MCF 10A (cell line): ENCODE results near the gene ARHGAP25. TPM values are rescaled to one million over a fixed set of nuclear protein-coding genes. Genes with fewer than 3 reads are reported as not detected.

ENCODE experiments used
- BruUV-seq: library from RNA; stranded (reverse); fragments of 400-500 nt; replicated peaks from 2 replicates; lab custom pipeline; 2021; lab: Mats Ljungman, UMichigan
- CTCF ChIA-PET: fragments of 300-600 bp; sonication (Branson Sonifier 250); formaldehyde crosslinking; extraction: SDS; loops from one replicate; lab custom pipeline; 2021; ENCODE audit warnings: antibody characterized with exemption, inconsistent platforms; lab: Yijun Ruan, JAX
- POLR2A ChIA-PET: fragments of 300-600, 350-650 bp; sonication (Branson Sonifier 250); formaldehyde crosslinking; extraction: SDS; loops from one replicate; lab custom pipeline; 2020; ENCODE audit warnings: antibody characterized with exemption, inconsistent platforms; lab: Yijun Ruan, JAX
- DNase-seq: peaks from one replicate; pipeline ENCODE4 v3.0.0-alpha.2; 2018; ENCODE audit not compliant: unreplicated experiment
- H3K27ac Mint-ChIP-seq: one replicate; pipeline ENCODE4 v1.8.0; 2022; ENCODE audit warnings: mild to moderate bottlenecking, low read depth, mixed read lengths; ENCODE audit not compliant: unreplicated experiment
- H3K27me3 Mint-ChIP-seq: one replicate; pipeline ENCODE4 v1.8.0; 2022; ENCODE audit warnings: mixed read lengths; ENCODE audit not compliant: insufficient read depth, unreplicated experiment
- H3K36me3 Mint-ChIP-seq: one replicate; pipeline ENCODE4 v1.8.0; 2022; ENCODE audit warnings: mild to moderate bottlenecking, moderate library complexity, mixed read lengths; ENCODE audit not compliant: insufficient read depth, unreplicated experiment
- H3K4me1 Mint-ChIP-seq: one replicate; pipeline ENCODE4 v1.8.0; 2022; ENCODE audit warnings: mixed read lengths; ENCODE audit not compliant: insufficient read depth, unreplicated experiment
- H3K4me3 Mint-ChIP-seq: one replicate; pipeline ENCODE4 v1.8.0; 2022; ENCODE audit warnings: mild to moderate bottlenecking, moderate library complexity, mixed read lengths; ENCODE audit not compliant: unreplicated experiment
- H3K9me3 Mint-ChIP-seq: one replicate; pipeline ENCODE4 v1.8.0; 2022; ENCODE audit warnings: mixed read lengths; ENCODE audit not compliant: unreplicated experiment
- intact Hi-C: fragments of 100-400 bp; cut with micrococcal nuclease; formaldehyde crosslinking; loops from 2 replicates; pipeline ENCODE4 v1.14.1; 2022
- total RNA-seq: library from RNA; stranded (reverse); gene quantifications from 2 replicates; pipeline ENCODE4 v1.2.3, GENCODE V29; 2022
- TF ChIP-seq, protein P1 (sequence below): fragments of 200-600 bp; IDR thresholded peaks from one replicate; pipeline ENCODE4 v1.8.0; 2022; ENCODE audit warnings: antibody characterized with exemption, mild to moderate bottlenecking; ENCODE audit not compliant: unreplicated experiment

The ARHGAP25 gene
- total RNA-seq, 1 experiment from 2014 or later = 0.93 TPM

GRCh38 chr2:68770271-68771111, 35.9 kb downstream of the ARHGAP25 start:
- BruUV-seq = no TSS peak
- H3K27ac Mint-ChIP-seq = no peak overlapping the region
- H3K27me3 Mint-ChIP-seq = no peaks in the 10 kb centered on the region
- ChIA-PET CTCF (interaction anchor here (0.8 to 1.4 kb wide), 5 partner anchors 18 to 308 kb away, joined by 3 to 6 read pairs (median 3); no protein-coding TSS in a partner anchor), POLR2A (no interaction called here)
- intact Hi-C loops = no loop called here
- no peaks in the 10 kb centered on the region for H3K36me3 Mint-ChIP-seq
- H3K4me3 Mint-ChIP-seq = no peak overlapping the region
- no peaks in the 10 kb centered on the region for H3K9me3 Mint-ChIP-seq
- TF ChIP-seq, protein P1, sequence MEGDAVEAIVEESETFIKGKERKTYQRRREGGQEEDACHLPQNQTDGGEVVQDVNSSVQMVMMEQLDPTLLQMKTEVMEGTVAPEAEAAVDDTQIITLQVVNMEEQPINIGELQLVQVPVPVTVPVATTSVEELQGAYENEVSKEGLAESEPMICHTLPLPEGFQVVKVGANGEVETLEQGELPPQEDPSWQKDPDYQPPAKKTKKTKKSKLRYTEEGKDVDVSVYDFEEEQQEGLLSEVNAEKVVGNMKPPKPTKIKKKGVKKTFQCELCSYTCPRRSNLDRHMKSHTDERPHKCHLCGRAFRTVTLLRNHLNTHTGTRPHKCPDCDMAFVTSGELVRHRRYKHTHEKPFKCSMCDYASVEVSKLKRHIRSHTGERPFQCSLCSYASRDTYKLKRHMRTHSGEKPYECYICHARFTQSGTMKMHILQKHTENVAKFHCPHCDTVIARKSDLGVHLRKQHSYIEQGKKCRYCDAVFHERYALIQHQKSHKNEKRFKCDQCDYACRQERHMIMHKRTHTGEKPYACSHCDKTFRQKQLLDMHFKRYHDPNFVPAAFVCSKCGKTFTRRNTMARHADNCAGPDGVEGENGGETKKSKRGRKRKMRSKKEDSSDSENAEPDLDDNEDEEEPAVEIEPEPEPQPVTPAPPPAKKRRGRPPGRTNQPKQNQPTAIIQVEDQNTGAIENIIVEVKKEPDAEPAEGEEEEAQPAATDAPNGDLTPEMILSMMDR = no peak
- DNase-seq = no peak
- H3K4me1 Mint-ChIP-seq = peaks cover 17% of the 10 kb centered on the region

DNA sequence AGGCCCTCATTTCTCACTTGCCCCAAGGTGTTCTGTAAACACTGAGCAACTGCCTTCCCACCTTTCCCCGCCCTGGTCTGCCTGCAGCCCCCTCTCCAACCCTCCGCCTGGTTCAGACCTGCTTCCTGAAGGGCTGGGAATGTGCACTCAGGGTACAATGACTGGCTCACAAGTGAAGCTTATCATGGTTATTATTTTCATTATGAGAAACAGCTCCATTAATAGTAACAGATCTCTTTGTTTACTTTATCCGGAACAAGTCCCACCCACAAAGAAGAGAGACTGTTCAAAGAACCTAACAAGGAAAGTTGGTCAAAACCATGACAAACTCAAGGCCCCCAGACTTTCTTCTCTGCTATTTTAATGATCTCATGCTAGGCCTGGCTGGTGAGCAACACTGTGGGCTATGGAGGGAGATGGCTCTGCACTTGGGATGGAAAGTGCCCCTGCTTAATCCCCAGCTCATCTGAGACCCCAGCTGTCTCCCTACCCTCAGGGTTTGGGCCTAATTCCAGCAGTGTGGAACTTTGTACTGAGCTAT, 36.7 kb downstream of the ARHGAP25 start:
- Mint-ChIP-seq H3K27ac (no peak overlapping the region), H3K27me3 (no peaks in the 10 kb centered on the region), H3K4me3 (no peak overlapping the region), H3K36me3 (no peaks in the 10 kb centered on the region), H3K9me3 (no peaks in the 10 kb centered on the region), H3K4me1 (peaks cover 13% of the 10 kb centered on the region)
- no peak for DNase-seq
- intact Hi-C loops = no loop called here
- TF ChIP-seq, protein P1 = no peak
- ChIA-PET POLR2A (no interaction called here), CTCF (interaction anchor here (0.6 to 1.4 kb wide), 3 partner anchors 16 to 156 kb away, joined by 3 to 6 read pairs (median 3); no protein-coding TSS in a partner anchor)
- no TSS peak for BruUV-seq

DNA sequence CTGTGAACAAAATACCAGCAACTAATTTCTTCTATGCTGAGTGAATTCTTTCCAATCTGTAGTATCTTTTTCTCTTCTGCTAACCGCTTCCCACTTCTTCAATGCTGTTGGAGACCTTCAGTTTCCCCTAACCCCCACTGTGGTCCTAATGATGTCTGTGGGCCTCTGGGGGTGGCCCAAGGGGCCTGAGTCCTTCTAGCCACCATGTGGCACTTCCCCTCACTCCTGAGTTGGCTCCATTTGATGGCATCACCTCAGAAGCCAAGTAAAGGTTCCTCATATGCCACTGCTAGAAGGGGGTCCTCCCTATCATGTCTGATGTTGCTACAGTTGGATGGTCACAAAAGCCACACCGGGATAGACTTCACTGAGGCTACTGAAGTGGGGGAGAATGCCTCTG, 37.5 kb downstream of the ARHGAP25 start:
- TF ChIP-seq, protein P1 = no peak
- Mint-ChIP-seq H3K27ac (no peak overlapping the region), H3K36me3 (no peaks in the 10 kb centered on the region), H3K4me1 (peaks cover 6% of the 10 kb centered on the region), H3K9me3 (no peaks in the 10 kb centered on the region), H3K27me3 (no peaks in the 10 kb centered on the region), H3K4me3 (no peak overlapping the region)
- BruUV-seq = no TSS peak
- no peak for DNase-seq
- intact Hi-C loops = no loop called here
- CTCF ChIA-PET = interaction anchor here (1.0 to 1.8 kb wide), 3 partner anchors 21 to 155 kb away, joined by 3 to 7 read pairs (median 6); no protein-coding TSS in a partner anchor
- POLR2A ChIA-PET = no interaction called here

DNA sequence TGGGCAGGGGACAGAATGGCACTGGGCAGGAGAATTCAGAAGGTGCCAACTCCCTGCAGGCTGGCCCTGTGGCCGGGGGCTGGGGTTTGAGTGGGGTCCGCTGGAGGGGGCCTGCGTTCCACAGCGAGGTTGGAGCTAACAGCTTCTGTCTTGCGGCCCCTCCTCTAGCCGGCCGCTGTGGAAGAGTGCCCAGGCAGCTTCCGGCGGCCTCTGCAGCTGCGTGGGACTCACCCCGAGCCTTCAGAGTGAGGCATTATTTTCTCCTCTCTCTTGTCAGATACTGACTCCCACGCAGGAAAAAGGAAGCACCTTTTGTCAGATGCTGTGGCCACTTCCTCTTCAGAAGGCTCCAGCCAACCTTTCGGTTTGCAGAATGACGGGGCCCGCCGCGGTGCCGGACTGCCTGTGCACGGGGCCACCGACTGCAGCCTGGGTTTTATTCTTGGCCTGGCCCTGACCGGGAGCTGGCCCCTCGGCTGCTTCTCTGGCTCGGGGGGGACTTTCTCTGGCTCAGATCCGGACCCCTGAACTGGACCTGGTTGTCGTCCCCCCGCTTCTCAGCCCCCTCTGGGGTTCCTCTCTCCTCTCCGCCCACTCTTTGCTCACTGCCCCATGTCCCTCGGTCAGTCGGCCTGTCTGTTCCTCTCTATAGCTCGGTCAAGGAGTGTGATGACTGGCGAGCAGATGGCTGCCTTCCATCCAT, 40.1 kb downstream of the ARHGAP25 start:
- H3K27ac Mint-ChIP-seq = no peak overlapping the region
- no peak for DNase-seq
- ChIA-PET CTCF (no interaction called here), POLR2A (no interaction called here)
- no peaks in the 10 kb centered on the region for H3K36me3 Mint-ChIP-seq
- peaks cover 6% of the 10 kb centered on the region for H3K4me1 Mint-ChIP-seq
- no peaks in the 10 kb centered on the region for H3K9me3 Mint-ChIP-seq
- TF ChIP-seq, protein P1 = no peak
- no TSS peak for BruUV-seq
- intact Hi-C loops = no loop called here
- H3K4me3 Mint-ChIP-seq = no peak overlapping the region
- H3K27me3 Mint-ChIP-seq = no peaks in the 10 kb centered on the region
